Stimulated activated CD4-positive, alpha-beta T cell treated with anti-CD3 and anti-CD28 coated beads, Interleukin-4, amount 100 ng/mL, for 1 hour (primary cell): ENCODE measurements around the gene TOM1L1.

ENCODE experiments used
- DNase-seq: peaks from one replicate; pipeline ENCODE4 v3.0.0-alpha.2; 2020

The TOM1L1 gene

GRCh38 chr17:54951286-54951685, 50.6 kb downstream of the TOM1L1 start:
- DNase-seq = no peak

- DNase-seq = no peak
Measured at GRCh38 chr17:54956791-54957190, 56.1 kb downstream of the TOM1L1 start.

- DNase-seq = no peak
Measured at GRCh38 chr17:54967621-54968261, 67.1 kb downstream of the TOM1L1 start.

- peak; percentile 92 for DNase-seq
Measured at GRCh38 chr17:54968262-54968987, 67.8 kb downstream of the TOM1L1 start, which contains the start of the genes COX11 and STXBP4. Gene COX11, minus strand, starts transcription at chr17:54968654. Its CDS starts 8 bp downstream, at chr17:54968646. Gene STXBP4, plus strand, starts transcription at chr17:54968765. Its CDS starts 17,455 bp downstream, at chr17:54986220.

- DNase-seq = no peak
Measured at GRCh38 chr17:54968988-54969332, 68.3 kb downstream of the TOM1L1 start.

GRCh38 chr17:54969658-54970572, 69.3 kb downstream of the TOM1L1 start:
- no peak for DNase-seq

GRCh38 chr17:54971147-54971546, 70.5 kb downstream of the TOM1L1 start:
- DNase-seq = no peak

- DNase-seq = no peak
Measured at GRCh38 chr17:54971901-54972300, 71.2 kb downstream of the TOM1L1 start.

- DNase-seq = no peak
Measured at GRCh38 chr17:54972406-54973138, 71.9 kb downstream of the TOM1L1 start.

GRCh38 chr17:54974759-54975158, 74.1 kb downstream of the TOM1L1 start:
- DNase-seq = no peak

- DNase-seq = no peak
Measured at GRCh38 chr17:54976316-54976715, 75.7 kb downstream of the TOM1L1 start.

GRCh38 chr17:54977744-54978143, 77.1 kb downstream of the TOM1L1 start:
- no peak for DNase-seq

- no peak for DNase-seq
Measured at GRCh38 chr17:54979657-54980056, 79.0 kb downstream of the TOM1L1 start.

GRCh38 chr17:54980375-54980774, 79.7 kb downstream of the TOM1L1 start:
- DNase-seq = no peak

GRCh38 chr17:54982399-54982798, 81.7 kb downstream of the TOM1L1 start:
- no peak for DNase-seq

- DNase-seq = no peak
Measured at GRCh38 chr17:54983260-54983659, 82.6 kb downstream of the TOM1L1 start.

- no peak for DNase-seq
Measured at GRCh38 chr17:54985476-54985875, 84.8 kb downstream of the TOM1L1 start.

- DNase-seq = no peak
Measured at GRCh38 chr17:54990118-54990517, 89.5 kb downstream of the TOM1L1 start.

GRCh38 chr17:54991567-54991966, 90.9 kb downstream of the TOM1L1 start:
- no peak for DNase-seq

GRCh38 chr17:54992797-54993639, 92.4 kb downstream of the TOM1L1 start:
- DNase-seq = no peak

GRCh38 chr17:54996441-54996840, 95.8 kb downstream of the TOM1L1 start:
- DNase-seq = no peak

GRCh38 chr17:55002458-55002857, 101.8 kb downstream of the TOM1L1 start:
- no peak for DNase-seq
